ENCODE data around the gene PLCXD3.
"Not testable (repeated sequence)": the region's sequence is repeated elsewhere in the genome, so short reads cannot be mapped to it uniquely, and the experiment has no call there.

The PLCXD3 gene

GRCh38 chr5:41482715-41483114 lies 27.7 kb downstream of the PLCXD3 start:
- DNase-seq = no peak

- DNase-seq = no peak
Observed at GRCh38 chr5:41482173-41482572, 28.2 kb downstream of the PLCXD3 start.

- DNase-seq = not testable (repeated sequence)
Observed at GRCh38 chr5:41471571-41472208, 38.7 kb downstream of the PLCXD3 start.

- no peak for DNase-seq
Observed at GRCh38 chr5:41465493-41466171, 44.8 kb downstream of the PLCXD3 start.

GRCh38 chr5:41459557-41459956 lies 50.8 kb downstream of the PLCXD3 start:
- no peak for DNase-seq

- DNase-seq = no peak
Observed at GRCh38 chr5:41457094-41457493, 53.3 kb downstream of the PLCXD3 start.

- no peak for DNase-seq
Observed at GRCh38 chr5:41452506-41452905, 57.9 kb downstream of the PLCXD3 start.

GRCh38 chr5:41447650-41448510 lies 62.5 kb downstream of the PLCXD3 start:
- no peak for DNase-seq

- DNase-seq = no peak
Observed at GRCh38 chr5:41445937-41446563, 64.4 kb downstream of the PLCXD3 start.

GRCh38 chr5:41435276-41435675 lies 75.1 kb downstream of the PLCXD3 start:
- DNase-seq = no peak

DNA sequence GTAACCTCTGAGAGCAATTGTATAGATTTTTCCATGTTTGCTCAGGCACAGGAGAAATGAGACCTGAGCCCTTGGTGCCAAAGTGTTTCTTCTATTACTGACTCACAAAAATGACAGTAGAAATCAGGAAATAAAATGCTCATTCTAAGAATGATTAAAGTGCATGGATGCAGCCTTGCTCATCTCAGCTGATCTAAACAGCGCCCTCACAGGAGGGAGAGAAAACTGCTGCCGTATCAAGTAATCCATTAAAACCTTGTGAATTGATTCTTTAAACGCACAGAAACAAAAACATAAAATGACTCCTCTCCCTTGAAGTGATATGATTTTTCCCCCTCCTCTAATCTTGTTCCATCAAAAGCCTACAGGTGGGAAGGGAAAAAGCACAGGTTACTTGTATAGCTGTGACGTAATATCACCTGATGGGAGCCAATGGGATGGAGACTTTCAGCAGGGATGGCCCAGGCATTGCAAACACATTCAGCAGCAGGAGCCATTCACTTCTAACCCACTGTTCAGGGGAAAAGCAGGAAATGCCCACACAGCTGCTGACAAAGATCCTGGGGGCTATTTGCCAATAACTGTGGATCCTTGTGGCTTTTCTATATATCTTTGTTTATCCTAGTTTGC lies 76.7 kb downstream of the PLCXD3 start:
- no peak for DNase-seq

GRCh38 chr5:41432481-41433253 lies 77.7 kb downstream of the PLCXD3 start:
- DNase-seq = no peak

GRCh38 chr5:41427505-41427904 lies 82.9 kb downstream of the PLCXD3 start:
- no peak for DNase-seq

GRCh38 chr5:41425736-41426135 lies 84.7 kb downstream of the PLCXD3 start:
- DNase-seq = no peak

- no peak for DNase-seq
Observed at GRCh38 chr5:41420492-41421067, 89.8 kb downstream of the PLCXD3 start.

DNA sequence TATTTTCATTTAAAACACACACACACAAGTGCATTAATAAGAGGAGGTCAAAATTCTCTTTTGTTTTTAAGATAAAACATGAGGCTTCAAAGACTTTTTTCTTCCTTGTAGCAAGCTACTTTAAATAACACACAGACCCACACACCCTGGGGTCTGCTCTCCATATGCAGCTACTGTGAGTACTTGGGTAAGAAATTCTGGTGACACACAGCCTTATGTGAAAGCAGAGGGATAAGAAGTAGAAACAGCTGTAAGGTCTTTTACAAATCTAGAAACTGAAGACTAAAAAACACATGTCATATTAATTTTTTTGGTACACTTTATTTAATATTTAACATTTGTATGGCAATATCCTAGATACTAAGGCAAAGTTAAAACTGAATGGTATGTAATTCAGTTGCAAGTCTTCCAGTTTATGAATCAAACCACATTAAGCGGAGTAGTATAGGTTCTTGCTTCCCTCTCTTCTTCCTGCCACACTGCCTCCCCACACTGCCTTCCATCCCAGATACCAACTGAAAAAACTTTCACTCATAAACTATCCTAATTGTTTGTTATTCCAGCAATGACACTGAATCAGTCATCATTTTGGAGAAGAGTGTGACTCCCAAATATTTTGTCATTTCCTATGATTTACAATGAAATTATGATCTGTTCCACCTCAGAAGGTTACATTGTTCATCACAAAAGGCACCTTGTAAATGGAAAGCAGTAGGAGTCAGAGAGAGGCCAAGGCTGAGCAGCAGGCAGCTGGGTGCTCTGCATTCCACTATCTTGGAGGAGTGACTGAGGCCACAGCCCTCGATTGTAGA lies 92.0 kb downstream of the PLCXD3 start:
- DNase-seq = no peak

DNA sequence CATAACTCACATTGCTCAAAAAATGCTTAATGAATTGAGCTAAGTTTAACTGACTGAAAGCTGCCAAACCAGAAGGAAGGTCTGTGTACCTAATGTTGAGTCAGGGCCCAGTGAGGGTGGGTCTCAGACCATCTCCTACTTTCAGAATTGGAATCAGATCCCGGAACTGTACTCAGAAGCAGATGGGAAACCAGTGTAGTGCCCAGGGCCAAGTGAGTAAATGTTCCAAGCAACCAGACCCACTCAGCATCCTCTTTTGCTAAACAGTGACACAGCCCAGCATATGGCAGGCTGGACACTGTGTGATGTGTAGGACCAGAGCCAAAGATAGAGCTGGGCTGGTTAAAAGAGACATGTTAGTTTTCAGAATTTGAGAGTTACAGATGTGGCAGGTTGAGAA lies 94.1 kb downstream of the PLCXD3 start:
- DNase-seq = no peak

DNA sequence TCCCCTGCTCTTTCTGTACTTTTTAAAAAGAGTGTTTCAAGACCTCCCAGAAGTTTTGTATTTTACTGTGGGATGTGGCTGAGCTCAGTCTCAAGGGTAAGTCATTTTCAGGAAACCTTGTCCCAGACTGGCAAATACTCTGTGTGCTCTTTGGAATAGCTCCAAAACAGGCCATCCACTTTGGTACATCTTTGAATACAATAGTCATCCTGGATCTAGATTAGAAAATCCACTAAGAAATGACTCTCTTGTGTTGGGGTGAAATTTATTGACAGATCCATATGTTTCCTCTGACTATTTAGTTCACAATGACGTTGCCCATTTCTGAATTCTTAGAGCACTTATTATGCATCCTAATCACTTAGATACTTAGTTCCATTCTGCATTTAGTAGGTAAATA lies 95.2 kb downstream of the PLCXD3 start:
- DNase-seq = no peak

- DNase-seq = no peak
Observed at GRCh38 chr5:41414598-41414997, 95.8 kb downstream of the PLCXD3 start.

DNA sequence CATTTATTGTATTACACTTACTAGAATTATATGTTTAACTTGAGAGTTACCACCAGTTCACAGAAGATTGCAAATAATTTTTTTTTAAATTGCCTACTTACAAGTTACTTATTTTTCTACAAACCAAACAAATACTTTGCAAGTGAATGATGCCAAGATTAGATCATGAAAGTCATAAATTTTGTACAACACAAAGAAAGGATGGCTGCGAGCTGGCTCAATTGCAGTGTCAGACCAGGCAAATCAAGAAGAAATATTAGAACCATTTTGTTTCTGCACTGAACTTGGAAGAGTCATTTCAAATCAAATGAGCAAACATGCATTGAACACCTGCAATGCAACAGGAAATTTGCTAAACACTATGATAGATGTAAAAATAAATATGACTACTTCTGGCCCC lies 97.3 kb downstream of the PLCXD3 start:
- DNase-seq = no peak

DNA sequence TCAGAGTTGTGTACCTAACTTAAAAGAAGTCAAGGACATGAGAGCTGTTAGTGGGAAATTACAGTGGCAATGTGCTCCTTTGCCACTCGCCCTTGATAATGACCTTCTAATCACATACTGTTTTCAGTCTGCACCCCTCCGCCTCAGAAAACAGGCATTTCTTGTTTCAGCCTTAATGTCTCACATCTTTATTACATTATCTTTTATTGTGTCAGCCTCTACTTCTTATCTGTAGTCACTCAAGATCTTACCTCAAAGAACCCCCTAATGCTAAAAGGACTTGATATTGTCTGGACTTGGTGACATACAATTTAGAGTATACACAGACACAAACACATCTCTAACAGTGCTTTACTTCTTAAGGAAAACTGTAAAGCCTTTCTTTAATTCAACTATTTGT lies 97.9 kb downstream of the PLCXD3 start:
- DNase-seq = no peak
